ENCODE results near the gene DNAH5. TPM values are rescaled to one million over a fixed set of nuclear protein-coding genes. Genes with fewer than 3 reads are reported as not detected.
"Not testable (repeated sequence)": the region's sequence is repeated elsewhere in the genome, so short reads cannot be mapped to it uniquely, and the experiment has no call there.

DNAH5 gene
- total RNA-seq, 4 donors from 2014 or later, result 1.3 to 3.4 (median 2.7) TPM

GRCh38 chr5:13804336-13804735, 140.2 kb downstream of the DNAH5 start:
- 79 to 86% methylated on average over 5 of the region's 5 CpGs for WGBS, 2 donors

GRCh38 chr5:13798569-13798968, 145.9 kb downstream of the DNAH5 start:
- H3K27ac ChIP-seq; H3K36me3 ChIP-seq; DNase-seq; H3K4me3 ChIP-seq (replicated peaks in 1 of 3); H3K27me3 ChIP-seq; H3K4me1 ChIP-seq; H3K9me3 ChIP-seq; intact Hi-C loops (cut with DNase I): not testable (repeated sequence)
- 92 to 96% methylated on average over 2 of the region's 2 CpGs for WGBS, 2 donors

More at GRCh38 chr5:13804336-13804735, 140.2 kb downstream of the DNAH5 start:
- Histone ChIP-seq H3K36me3 (no peaks in the 10 kb centered on the region), H3K9me3 (no peaks in the 10 kb centered on the region), H3K4me1 (no peaks in the 10 kb centered on the region), H3K4me3 (replicated peaks in 1 of 3) (no peak overlapping the region), H3K27ac (no peak overlapping the region), H3K27me3 (no peaks in the 10 kb centered on the region)
- intact Hi-C loops (cut with DNase I), result no loop called here
- DNase-seq, result no peak
- TF ChIP-seq CTCF (IDR thresholded peaks at IDR 0.05), result no peak
- TF ChIP-seq POLR2A (IDR thresholded peaks at IDR 0.05), result no peak

- WGBS, 2 donors, result 86 to 88% methylated on average over 6 of the region's 6 CpGs
- no peak overlapping the region for H3K27ac ChIP-seq
- intact Hi-C loops (cut with DNase I), result no loop called here
Observed at GRCh38 chr5:13785781-13786415, 158.6 kb downstream of the DNAH5 start.

GRCh38 chr5:13783726-13784125, 160.8 kb downstream of the DNAH5 start:
- Histone ChIP-seq H3K36me3 (no peaks in the 10 kb centered on the region), H3K4me3 (replicated peaks in 1 of 3) (no peak overlapping the region), H3K27ac (no peak overlapping the region), H3K27me3 (no peaks in the 10 kb centered on the region), H3K9me3 (no peaks in the 10 kb centered on the region), H3K4me1 (no peaks in the 10 kb centered on the region)
- intact Hi-C loops (cut with DNase I), result no loop called here
- 30 to 39% methylated on average over 10 of the region's 10 CpGs for WGBS, 2 donors
- no peak for DNase-seq
- no peak for TF ChIP-seq CTCF (IDR thresholded peaks at IDR 0.05)
- TF ChIP-seq POLR2A (IDR thresholded peaks at IDR 0.05), result no peak

More at GRCh38 chr5:13785781-13786415, 158.6 kb downstream of the DNAH5 start:
- H3K4me3 ChIP-seq (replicated peaks in 1 of 3), result no peak overlapping the region
- DNase-seq, result no peak
- no peaks in the 10 kb centered on the region for H3K9me3 ChIP-seq
- TF ChIP-seq POLR2A (IDR thresholded peaks at IDR 0.05) (no peak), CTCF (IDR thresholded peaks at IDR 0.05) (no peak)
- H3K4me1 ChIP-seq, result no peaks in the 10 kb centered on the region
- no peaks in the 10 kb centered on the region for H3K36me3 ChIP-seq
- H3K27me3 ChIP-seq, result no peaks in the 10 kb centered on the region

GRCh38 chr5:13780081-13780480, 164.4 kb downstream of the DNAH5 start:
- H3K27me3 ChIP-seq, result no peaks in the 10 kb centered on the region
- no peak overlapping the region for H3K4me3 ChIP-seq (replicated peaks in 1 of 3)
- DNase-seq, result no peak
- H3K9me3 ChIP-seq, result no peaks in the 10 kb centered on the region
- 82 to 96% methylated on average over 1 of the region's 1 CpG for WGBS, 2 donors
- no peaks in the 10 kb centered on the region for H3K36me3 ChIP-seq
- intact Hi-C loops (cut with DNase I), result no loop called here
- no peaks in the 10 kb centered on the region for H3K4me1 ChIP-seq
- TF ChIP-seq CTCF (IDR thresholded peaks at IDR 0.05), result no peak
- no peak overlapping the region for H3K27ac ChIP-seq
